Measurements from ENCODE around the gene GAS7. TPM values are rescaled to one million over a fixed set of nuclear protein-coding genes. Genes with fewer than 3 reads are reported as not detected.
"Not testable (repeated sequence)": the region's sequence is repeated elsewhere in the genome, so short reads cannot be mapped to it uniquely, and the experiment has no call there.

The GAS7 gene
- total RNA-seq, 1 donor from 2014 or later = 0.20 TPM

DNA sequence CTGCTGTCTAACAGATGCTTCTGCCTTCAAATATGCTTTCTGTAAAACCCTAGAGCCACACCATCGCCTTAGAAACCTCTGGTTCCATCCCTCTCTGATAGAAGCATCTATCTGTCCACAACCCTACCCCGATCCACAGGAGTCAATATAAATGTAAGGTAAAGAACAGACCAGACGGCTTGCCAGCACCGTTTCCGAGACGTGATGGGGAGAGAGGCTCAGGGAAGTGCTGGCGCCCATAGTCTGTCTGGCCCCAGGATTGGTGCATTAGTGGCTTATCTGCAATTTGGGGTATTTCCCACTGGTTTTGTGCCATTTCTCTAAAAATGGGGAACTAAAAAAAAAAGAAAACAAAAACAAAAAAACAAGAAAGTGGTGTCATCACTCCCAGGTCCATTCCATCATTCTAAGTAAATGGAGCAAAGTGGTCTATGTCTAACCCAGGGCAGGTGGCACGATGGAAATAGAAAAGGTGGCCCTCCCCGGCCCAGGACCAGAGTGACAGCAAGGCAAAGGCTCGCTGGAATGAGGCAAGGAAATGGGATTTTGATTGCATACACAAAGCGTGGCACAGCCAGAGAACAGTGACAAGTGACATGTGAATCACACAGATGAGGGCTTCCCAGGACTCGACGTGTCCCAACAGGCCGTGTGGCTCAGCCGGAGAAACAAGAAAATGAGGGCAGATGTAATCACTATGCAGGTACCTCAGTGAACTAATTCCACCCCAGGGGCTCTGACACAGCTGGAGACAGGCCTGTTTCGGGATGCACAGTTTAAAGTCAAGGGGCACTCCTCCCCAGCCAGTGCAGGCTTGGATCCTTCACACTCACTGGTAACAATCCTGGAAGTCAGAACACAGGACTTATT is 125.6 kb downstream of the GAS7 start:
- DNase-seq (ENCODE audit: low read depth) = no peak

DNA sequence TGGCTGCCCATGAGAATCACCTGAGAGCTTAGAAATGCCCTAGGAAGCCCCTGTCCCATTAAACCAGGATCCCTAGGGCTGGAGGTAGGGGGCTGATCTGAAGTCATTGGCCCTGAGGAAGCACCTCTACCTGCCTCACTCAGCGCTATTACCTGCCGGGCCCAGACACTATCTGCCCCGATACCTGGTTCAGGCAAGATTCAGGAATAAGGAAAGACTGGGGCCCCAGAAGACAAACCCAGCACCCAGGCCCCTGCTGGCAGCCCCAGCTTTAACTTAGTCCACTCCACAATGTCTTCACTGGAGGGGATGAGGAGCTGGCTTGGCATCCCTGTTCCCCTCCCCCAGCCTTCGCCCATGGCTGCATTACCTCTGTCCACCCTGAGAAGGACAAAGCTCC is 126.3 kb downstream of the GAS7 start:
- no peak for DNase-seq (ENCODE audit: low read depth)

DNA sequence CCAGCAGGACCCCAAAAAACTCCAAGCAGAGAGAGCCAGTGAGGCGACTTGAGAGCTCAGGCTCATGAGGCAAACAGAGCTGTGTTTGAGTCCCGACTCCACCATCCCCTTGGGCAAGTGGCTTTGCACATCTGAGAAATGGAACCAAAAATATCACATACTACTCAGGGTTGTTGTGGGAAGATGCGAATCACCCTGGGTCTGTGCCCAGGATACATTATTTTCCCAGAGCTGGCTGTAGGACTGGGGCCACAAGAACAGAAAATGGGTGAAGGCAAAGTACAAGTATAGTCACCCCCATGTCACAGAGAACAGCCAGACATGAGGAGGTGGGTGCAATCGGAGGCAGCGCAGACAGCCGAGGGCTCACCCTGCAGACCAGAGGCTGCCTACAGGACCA is 127.3 kb downstream of the GAS7 start:
- no peak for DNase-seq (ENCODE audit: low read depth)

DNA sequence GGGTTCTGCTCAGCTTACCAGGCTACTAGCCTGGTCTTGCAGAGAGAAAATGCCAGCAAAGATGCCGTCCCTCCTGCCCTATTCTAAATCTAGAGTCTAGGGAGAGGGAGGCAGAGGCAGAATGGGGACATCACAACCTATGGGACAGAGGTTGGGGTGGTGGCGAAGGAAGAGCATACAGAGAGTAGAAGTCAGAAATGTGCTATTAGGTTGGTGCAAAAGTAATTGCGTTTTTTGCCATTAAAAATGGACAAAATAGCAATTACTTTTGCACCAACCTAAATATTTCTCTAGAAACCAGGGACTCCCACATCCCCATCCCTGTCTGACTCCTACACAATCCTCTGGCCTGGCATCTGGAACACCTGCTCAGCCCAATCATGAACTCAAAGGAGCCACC is 127.7 kb downstream of the GAS7 start:
- no peak for DNase-seq (ENCODE audit: low read depth)

DNA sequence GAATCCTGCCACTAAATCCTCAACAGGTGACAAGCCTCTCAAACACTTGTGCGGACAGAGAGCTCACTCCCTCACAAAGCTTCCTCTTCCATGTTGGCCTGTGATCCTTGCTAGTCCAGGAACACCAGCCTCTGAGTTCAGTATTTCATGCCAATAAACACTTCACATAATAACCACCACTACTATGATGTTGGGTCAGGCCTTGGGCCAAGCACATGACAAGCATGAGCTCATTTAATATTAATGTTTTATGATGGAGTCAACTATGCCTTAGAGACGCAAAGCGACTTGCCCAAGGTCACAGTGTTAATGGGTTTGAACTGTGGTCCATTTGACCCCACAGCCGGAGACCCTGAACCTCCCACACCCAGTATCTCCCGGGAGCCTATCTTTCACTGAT is 129.1 kb downstream of the GAS7 start:
- DNase-seq (ENCODE audit: low read depth) = no peak

DNA sequence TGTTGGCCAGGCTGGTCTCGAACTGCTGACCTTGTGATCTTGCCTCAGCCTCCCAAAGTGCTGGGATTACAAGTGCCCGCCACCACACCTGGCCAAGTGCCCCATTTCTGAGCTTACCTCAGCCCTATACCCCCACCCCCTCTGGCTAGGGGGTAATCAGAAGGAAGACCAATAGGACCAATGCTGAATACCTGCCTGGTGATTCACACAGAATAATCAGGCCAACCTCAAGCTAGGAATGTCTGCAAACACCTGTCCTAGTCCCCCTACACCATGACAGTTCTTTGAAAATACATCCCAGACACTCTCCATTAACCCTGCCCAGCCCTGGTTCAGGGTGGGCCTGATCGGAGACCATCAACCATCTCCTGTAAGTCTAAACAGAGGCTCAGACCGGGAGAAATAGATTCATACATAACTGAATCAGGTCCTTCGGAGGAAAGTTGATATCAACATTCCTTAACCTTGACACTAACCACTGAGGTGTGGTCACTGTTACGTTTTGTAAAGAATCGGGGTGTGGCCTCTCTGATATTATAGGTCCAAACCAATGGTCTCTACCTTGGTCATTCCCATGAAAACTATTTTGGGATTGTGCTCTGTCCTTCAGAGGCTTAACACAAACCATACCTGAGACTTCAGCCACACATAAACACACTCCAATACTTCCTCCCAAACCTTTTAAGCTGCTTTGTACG is 130.8 kb downstream of the GAS7 start:
- DNase-seq (ENCODE audit: low read depth) = no peak

DNA sequence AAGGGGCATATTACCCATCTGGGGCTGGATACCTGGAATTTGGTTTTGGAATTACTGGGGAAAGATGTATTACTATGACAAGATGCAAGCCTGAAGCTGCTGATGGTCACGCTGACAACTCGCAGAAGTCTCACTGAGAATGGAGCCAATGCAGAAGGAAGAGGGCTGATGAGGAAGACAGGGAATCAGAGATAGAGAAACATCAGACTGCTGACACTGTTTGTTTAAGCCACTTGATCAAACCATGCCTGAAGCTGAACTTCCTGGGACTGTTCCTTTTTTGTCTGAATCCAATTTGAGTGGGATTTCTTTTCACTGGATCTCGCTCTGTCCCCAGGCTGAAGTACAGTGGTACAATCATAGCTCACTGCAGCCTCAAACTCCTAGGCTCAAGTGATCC is 133.9 kb downstream of the GAS7 start:
- no peak for DNase-seq (ENCODE audit: low read depth)

DNA sequence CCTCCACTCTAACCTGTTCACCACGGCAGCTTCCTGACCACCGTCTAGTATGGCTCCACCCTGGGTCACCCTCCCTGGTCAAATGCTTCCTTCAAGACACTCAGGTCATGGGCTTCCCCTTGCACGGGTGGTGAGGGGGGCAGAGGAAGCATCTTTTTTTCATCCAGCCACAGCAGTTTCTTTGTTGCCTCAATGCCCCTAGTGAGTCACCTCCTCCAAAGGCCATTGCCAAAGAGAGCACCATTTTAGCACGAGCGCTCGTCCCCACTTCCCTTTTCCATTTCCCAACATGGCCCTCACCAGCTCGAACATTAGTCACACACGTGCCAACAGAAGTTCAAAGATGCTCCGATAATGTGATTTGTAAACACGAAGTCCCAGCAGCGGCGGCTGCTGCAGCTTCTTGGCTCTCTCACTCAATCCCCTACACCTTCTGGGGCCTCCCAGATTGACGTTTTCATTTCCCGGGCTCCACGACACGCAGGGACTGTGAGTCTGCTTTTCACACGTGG is 134.6 kb downstream of the GAS7 start:
- no peak for DNase-seq (ENCODE audit: low read depth)

DNA sequence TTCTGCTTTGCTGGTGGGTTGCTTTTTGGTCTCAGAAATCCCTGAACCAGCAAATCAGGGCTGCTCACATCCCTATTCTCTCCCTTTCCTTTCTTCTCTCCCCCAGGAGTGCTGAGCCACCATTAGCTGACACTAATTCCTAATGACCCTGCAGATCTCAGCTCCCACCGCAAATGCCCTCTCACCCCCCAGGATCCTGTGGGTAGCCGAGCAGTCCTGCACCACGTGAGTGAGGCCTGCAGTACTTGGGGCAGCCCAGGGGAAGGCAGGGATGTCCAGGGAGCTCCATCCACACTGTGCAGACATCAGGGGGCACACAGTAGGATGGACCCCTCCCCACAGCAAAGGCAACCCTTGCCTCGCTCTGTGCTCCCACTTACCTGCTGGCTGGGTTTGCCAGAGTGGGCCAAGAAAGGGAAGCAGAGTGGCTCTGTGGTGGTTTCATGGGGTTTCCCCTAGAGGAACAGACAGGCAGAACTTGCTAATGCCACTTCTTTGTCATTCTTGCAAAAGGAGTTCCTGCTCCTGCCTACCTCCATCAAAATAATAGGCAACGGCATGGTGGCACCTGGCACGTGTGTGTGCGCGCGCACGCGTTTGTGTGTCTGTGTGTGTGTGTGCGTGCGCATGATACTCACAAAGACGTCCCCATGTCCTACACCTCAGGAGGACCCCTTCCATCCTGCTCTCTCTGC is 135.6 kb downstream of the GAS7 start:
- no peak for DNase-seq (ENCODE audit: low read depth)

DNA sequence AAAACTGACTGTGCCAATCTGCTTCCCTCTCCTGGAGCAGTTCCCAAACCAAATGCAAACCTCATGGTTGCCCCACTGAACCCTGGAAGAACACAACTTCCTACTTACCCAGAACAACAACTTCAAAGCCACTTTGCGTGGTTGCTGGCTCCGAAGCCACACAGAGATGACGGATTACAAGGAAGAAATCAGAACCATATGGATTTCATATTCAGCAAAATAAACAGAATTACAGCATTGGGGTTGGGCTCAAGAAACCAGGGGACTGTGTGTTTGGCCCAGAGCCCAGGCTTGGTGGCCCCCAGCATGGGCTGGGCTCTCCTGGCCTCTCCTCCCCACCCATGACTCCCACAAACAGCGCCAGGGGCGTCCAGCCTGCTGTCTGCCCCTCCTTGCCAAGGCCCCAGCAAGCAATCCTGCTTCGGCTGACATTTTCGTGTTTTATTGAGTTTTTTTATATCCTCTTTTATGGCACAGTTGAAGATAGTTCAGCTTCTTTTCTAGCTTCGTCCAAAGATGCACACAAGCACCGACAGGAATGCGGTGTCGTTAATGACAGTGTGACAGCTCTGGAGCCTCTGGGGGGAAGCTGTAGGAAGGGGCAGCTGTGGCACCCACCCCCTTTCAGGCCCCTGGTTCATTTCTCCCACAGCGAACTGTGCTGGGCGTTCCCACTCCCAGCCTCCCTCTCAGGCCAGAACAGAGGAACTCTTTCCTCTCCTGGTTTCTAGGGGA is 137.1 kb downstream of the GAS7 start:
- no peak for DNase-seq (ENCODE audit: low read depth)

DNA sequence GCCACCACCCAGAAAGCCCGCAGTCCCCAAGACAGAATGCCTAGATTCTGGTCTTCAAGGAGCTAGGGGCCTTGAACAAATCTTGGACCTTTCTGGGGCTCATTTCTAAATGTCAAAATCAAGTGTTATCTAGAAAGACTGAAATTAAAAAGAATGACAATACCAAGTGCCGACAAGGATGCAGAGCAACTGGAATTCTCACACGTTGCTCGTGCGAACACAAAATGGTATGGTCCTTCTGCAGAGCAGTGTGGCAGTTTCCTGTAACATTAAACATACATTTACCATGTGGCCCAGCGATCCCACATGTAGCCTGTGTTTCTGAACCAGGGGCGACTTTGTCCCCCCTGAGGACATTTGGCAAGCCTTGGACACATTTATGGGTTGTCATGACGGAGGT is 137.9 kb downstream of the GAS7 start:
- no peak for DNase-seq (ENCODE audit: low read depth)

DNA sequence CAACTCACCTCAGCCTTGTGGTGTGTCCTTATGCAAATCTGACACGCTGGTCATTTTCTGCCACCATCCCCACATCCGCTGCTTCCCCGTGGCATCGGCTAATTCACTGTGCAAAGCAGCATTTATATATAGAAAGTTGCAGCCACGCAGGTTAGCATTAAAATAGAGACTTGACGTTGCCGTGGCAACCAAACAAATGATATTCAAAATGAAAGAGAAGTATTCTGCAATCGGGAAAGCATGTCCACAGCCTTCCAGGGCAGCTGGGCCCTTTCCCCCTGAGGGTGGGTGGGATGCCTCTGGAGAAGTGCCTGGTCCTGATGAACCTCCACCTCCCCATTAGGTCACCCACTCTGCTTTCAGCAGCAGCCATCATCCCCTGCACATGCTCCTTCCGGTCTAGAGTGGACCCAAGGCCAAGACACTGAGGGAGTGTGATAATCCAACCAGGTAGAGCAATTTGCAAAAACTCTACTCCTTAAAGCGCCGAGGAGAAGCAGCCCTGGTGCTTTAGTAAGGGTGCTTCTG is 138.7 kb downstream of the GAS7 start:
- DNase-seq (ENCODE audit: low read depth) = no peak

DNA sequence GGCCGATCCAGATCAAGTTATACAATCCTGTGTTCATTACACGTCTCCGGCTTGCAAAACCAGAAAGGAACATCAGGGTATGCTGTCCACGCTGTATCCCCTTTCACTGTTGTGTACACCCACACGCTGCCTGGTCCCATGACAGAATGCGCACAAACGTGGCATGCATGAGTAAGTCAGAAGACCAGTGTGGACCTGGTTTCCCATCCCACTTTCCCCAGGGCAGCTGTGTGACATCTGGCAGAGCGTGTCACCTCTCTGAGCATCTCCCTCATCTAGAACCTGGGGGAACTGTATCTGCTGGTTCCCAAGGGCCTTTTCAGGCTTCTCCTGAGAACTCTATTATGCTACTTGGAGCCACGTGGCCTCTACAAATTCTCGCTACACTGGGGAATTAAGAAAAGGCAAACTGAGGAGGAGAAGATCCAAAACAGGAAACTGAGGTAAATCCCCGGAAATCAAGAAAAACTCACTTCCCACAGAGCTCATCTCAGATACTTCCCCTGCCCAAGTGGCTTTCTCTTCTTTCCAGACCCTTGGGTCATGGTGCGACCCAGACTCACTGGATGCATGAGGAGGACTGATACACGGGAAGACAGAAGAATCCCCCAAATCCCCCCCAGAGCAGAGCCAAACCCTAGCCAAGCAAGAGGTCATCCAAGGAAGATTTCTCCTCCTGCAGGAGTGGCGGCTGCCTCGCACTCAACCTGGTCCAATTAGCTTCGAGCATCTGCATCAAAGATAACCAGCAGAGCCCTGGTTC is 139.3 kb downstream of the GAS7 start:
- DNase-seq (ENCODE audit: low read depth) = no peak

DNA sequence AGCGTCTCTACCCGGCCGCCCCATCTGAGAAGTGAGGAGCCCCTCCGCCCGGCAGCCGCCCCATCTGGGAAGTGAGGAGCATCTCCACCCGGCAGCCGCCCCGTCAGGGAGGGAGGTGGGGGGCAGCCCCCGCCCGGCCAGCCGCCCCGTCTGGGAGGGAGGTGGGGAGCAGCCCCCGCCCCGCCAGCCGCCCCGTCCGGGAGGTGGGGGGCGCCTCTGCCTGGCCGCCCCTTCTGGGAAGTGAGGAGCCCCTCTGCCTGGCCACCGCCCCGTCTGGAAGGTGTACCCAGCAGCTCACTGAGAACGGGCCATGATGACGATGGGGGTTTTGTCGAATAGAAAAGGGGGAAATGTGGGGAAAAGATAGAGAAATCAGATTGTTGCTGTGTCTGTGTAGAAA is 140.9 kb downstream of the GAS7 start:
- not testable (repeated sequence) for DNase-seq (ENCODE audit: low read depth)

DNA sequence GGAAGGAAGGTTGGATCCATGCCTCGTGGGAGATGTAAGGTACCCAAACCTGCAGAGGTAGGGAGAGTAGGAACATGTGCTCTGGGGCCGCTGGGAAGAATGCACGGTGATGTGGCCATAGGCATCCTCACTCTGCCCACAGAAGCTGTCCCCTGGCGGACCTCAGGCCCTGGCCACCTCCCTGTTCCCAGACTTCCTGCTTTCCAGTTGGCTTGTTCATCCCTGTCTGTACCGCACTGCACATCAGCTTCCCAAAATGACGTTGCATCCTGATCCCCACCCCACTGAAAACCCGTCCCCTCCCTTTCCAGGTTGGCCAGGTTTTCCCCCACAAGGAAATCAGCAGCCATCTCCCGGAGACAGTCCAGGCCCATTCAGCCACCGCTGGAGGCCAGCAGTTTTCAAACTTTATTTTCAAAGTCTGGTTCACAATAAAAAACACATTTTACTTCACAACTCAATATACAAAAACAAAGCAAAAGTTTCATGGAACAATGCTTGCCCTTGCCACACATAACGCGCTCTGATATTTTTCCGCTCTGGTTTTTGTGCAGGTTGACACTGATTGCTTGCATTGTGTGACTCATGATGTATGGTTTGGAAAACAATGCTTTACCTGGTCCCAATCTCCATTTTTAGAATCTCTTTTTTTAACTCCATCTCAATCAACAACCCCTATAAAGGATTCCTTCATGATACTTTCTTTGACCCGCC is 143.0 kb downstream of the GAS7 start:
- DNase-seq (ENCODE audit: low read depth) = no peak

DNA sequence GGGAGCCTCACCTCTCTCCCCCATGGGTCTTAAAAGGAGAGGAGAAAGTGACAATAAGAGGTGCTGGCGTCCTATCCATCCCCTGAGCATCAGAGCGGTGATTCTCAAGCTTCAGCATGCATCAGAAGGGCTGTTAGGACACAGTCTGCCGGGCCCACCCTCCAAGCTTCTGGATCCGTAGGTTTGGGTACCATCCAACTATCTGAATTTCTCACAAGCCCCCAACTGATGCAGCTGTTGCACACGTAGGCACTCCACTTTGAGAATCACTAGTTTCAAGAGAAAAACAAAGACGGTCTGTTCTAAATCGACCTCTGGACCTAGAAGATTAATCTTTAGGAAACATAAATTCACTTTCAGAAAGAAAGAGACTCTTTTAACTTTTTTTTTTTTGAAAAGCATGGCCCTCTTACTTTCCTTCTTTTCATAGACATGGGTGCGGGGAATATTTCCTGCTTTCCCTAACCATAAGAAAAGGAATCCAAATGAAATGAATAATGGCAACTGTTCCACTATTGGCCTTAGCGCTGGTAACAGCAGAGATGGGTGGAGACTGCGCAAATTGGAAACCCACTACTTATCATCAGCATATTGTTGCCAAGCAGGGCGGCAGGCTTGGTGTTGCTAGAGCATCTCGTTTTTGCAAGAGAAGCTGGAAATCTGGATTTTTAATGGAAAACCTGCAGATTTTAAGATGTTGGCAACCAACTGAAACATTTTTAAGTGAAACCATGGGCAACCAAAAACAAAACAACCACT is 144.4 kb downstream of the GAS7 start:
- no peak for DNase-seq (ENCODE audit: low read depth)

DNA sequence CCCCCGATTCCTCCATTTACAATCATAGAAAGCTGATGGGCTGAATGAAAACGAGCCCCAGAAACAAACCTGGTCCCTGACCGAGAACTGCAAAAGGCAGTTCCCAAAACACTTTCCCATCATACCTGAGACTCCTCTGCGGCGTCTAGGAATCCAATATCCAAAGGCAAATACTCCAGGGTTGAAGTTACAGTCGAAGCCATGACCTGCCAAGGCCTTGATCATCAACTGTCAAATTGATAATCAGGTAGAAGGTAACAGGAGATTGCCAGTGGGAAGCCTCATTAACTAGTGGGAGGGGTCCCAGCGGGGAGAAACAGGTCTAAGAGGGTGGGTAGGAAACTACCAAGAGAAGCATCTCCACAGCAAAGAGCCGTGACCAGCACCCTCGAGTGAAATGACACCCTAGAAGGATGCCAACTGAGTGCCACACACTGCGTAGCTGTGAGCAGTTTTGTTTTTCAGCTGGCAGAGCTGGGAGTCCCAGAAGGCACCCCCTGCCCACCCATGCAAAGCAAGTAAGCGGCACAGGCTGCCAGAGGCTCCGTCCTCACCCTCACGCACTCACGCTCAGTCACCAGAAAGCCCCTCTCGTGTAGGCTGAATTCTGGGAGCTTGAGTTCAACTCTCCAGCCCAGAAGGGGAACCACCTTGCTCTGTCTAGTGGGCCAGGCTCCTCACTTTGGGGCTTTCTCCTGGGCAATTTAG is 146.1 kb downstream of the GAS7 start:
- DNase-seq (ENCODE audit: low read depth) = no peak

DNA sequence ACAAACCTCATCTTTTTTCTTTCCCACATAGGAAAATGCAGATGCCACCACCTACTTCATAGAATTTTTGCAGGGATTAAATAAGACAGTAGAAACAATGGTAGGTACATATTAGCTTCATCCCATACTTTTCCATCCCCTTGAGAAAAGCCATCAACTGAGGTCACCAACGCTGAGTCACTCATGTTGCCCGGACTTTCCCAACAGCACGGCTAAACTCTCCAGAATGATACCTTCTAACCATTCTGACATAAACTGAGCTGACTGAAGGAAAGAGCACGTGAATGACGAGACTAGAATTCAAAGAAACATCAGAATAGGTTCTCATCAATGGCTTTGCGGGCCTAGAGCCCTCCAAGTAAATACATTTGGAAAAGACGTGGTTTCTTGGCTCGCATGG is 147.3 kb downstream of the GAS7 start:
- no peak for DNase-seq (ENCODE audit: low read depth)

DNA sequence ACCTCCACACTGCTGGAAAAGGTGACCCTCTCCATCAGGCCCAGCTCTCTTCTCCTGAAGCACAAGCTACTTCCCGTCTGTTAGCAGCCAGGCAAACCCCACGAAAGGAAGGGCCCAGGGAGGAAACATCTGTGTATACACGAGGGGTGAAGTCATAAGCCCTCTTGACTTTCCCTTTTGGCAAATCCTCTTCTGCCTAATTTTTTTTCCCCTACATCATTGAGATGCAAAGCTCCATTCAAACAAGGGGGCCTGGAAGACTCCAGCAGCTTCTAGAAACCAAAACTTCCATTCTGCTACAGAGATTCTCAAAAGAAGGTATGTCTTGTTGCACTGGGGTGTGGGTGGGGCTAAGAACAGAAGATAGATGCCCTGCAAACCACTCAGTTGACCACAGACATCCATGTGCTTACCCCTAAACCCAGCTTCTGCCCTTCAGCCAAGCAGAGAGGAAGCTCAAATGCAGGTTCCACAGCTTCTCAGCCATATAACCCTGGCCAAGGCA is 147.8 kb downstream of the GAS7 start:
- no peak for DNase-seq (ENCODE audit: low read depth)

Data from renal cortical epithelial cell (primary cell).